NOMO-1 treated with DMSO at 0.1 percent for 48 hours (cell line): ENCODE data around the gene PTTG1.

ENCODE experiments used
- DNase-seq: peaks from one replicate; lab custom pipeline; 2025; ENCODE audit not compliant: unreplicated experiment; lab: John Stamatoyannopoulos, UW

The PTTG1 gene

GRCh38 chr5:160452795-160453194, 31.1 kb downstream of the PTTG1 start:
- no peak for DNase-seq

- no peak for DNase-seq
These were observed 32.1 kb downstream of the PTTG1 start for GRCh38 chr5:160453751-160454150.

- no peak for DNase-seq
These were observed 33.9 kb downstream of the PTTG1 start for GRCh38 chr5:160455600-160455999.

DNA sequence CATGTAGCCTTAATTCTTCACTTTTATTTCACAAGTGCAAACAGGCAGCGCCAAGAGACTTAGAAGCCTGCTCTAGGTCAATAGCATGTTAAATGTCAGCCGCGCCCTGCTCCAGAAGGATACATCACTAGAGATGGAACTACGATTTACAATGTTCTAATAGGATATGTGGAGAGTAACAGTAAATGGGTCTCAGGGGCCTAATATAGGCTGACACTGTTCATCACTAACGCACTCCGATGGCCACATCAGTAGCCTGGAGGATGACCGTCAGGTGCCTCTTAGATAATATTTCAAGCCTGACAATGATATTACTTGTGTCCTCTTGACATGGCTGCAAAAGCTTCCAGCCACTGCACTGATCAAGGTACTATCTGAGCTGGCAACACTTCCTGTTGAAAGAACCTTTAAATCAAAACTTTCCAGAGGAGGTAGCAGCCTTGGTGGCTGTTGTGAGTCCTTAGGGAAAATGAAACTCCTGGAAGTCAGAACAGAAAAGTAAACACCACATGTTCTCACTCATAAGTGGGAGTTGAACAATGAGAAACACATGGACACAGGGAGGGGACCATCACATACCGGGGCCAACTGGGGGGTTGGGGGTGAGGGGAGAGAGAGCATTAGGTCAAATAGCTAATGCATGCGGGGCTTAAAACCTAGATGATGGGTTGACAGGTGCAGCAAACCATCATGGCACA, 35.0 kb downstream of the PTTG1 start:
- no peak for DNase-seq

GRCh38 chr5:160457252-160457651, 35.6 kb downstream of the PTTG1 start:
- no peak for DNase-seq

GRCh38 chr5:160458806-160459800, 37.4 kb downstream of the PTTG1 start:
- DNase-seq, result no peak

DNA sequence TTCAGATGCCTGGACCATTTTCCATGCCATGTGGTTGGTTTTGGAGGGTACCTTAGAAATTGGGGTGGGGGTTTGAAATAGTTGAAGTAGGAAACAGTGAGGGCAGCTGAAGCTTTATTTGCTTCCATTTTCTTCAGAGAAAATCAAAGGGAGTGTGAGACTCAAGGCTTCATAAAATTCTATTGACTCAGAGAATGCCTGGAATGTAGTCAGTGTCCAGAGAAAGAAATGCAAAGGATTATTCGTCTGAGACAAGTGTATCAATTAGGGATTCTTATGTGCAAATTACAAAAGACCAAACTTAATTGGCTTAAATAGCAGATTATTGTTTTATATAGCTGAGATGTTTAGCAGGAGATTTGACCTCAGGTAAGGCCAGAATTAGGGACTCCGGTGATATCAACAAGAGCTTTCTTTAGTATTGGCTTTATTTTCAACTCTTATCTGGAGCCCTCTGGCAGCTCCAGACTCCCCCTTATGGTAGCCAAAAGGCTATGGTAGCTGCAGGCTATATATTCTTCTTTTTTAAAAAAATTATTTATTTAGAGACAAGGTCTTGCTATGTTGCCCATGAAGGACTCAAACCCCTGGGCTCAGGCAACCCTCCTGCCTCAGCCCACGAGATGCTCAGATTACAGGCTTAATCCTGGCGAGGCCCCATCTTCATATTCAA, 38.9 kb downstream of the PTTG1 start:
- DNase-seq, result no peak

DNA sequence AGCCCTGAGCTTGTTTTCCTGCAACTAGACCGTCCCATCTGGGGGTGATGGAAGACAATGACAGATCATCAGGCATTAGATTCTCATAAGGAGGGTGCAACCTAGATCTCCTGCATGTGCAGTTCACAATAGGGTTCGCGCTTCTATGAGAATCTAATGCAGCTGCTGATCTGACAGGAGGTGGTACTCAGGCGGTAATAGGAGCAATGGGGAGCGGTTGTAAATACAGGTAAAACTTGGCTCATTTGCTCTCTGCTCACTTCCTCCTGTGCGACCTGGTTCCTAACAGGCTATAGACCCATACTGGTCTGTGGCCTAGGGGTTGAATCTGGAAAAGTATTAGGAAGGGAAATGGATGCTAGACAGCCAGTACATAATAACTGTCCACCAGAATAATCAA, 39.7 kb downstream of the PTTG1 start:
- no peak for DNase-seq

GRCh38 chr5:160462167-160462566, 40.5 kb downstream of the PTTG1 start:
- no peak for DNase-seq

DNA sequence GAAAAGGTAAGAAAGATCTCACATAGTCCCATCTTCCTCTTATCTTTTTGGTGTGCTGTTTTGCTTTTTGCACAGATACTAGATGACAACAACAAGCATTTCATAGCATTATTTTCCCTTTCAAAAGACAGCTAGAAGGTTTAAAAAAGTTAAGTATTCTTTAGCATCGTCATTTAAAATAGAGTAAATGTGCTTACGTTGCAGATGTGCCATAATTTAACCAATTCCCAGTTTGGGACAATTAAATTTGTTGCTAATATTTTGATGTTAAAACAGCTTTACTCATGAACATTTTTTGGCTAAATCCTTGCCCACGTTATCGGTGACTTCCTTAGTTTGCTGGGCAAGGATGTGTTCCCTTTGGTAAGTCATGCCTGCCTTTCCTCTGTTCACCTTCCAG, 41.6 kb downstream of the PTTG1 start:
- no peak for DNase-seq

- no peak for DNase-seq
These were observed 42.2 kb downstream of the PTTG1 start for GRCh38 chr5:160463740-160464465.

- DNase-seq, result no peak
These were observed 42.8 kb downstream of the PTTG1 start for GRCh38 chr5:160464466-160464797.

DNA sequence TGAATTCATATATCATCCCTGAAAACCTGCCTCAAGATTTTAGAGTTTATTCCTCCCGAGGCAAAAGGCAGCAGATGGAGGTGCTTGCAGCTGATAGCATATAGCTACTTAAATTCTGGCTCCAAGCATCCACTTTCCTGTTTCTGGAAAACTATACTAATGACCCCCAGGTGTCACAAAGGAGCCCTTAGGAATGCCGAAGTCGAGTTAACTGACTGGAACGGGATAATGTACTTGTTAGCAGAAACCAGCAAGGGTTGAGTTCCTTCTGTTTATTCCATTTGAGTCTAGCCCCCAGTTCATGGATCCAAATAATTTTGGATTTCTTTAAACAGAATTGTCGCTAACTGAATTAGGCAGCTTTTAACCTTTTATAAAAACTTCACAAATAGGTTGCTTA, 44.5 kb downstream of the PTTG1 start:
- DNase-seq, result no peak

GRCh38 chr5:160466889-160467554, 45.4 kb downstream of the PTTG1 start:
- no peak for DNase-seq

DNA sequence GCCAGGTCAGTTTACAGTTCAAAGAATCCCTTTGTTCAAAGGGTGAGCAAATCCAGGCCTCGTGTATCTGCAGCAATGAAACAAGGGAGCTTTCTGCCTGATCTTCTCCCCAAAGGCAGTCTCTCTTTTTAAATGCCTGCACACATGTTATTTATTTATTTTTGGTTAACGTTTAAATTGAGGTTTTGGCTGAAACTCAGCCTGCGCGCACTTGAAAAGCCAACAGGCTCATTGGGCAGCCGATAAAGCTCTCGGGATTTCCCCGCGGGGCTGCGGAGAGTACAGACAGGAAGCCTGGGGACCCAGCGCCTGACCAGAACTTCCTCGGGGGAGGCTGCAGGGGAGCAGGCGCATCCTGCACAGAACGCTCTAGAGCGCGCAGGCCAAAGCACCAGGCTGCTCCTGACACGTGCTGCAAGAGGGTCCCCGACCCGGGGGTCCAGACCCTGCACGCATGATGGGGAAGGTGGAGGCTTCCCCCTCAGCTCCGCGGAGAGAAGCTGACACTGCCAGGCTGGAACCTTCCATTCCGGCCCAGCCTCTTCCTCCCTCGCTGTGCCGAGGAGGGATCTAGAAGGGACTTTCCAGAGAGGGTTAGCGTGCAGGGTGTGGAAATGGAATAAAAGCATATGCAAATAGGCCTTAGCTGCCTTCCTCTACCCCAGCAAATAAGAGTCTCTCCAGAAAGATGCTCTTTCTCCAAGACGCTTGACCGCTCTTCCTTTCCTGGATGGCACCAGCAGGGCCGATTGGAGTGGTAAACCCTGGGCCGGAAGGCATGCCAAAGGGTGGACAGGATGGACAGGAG, 46.1 kb downstream of the PTTG1 start:
- peak; percentile 52 for DNase-seq

GRCh38 chr5:160468363-160468975, 46.8 kb downstream of the PTTG1 start:
- no peak for DNase-seq

GRCh38 chr5:160469156-160470144, 47.8 kb downstream of the PTTG1 start:
- no peak for DNase-seq
